ENCODE data around the gene SIGLEC1.

Gene SIGLEC1

DNA sequence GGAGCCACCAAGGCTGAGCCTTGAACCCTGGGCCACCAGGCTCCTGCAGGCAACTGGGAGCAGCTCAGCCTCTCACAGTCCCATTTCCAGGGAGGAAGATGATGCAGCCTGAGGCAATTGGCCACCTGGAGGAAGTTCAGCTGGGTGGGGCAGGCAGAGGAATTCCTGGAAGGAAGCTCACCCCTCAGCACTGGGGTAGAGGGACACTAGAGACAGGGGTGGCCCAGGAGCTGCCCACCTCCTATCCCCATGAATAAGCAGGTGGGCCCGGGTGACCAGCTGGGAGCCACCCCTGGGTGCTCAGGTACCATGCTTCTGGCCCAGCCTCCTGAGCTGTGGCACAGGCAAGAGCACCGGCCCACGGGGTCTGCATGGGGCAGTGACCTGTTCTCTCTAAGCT is 16.5 kb upstream of the SIGLEC1 start:
- no peak for DNase-seq (ENCODE audit: low read depth)

DNA sequence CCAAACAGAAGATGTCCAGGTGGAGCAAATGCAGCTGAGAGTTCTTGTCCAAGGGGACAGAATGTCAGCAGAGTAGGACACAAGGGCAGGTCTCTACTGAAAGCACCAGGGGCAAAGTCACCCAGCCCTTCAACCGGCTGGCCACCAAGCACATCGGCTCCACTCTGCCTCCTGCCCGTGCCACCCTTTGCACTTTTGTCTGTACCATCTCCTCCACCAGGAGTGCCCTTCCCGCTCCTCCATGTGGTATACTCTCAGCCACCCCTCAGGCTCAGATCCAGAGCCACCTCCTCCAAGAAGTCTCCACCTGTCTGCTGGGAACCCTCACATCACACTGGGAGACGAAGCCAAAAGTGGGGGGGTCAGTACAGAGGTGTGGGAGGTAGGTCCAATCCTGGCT is 16.0 kb upstream of the SIGLEC1 start:
- DNase-seq (ENCODE audit: low read depth) = no peak

DNA sequence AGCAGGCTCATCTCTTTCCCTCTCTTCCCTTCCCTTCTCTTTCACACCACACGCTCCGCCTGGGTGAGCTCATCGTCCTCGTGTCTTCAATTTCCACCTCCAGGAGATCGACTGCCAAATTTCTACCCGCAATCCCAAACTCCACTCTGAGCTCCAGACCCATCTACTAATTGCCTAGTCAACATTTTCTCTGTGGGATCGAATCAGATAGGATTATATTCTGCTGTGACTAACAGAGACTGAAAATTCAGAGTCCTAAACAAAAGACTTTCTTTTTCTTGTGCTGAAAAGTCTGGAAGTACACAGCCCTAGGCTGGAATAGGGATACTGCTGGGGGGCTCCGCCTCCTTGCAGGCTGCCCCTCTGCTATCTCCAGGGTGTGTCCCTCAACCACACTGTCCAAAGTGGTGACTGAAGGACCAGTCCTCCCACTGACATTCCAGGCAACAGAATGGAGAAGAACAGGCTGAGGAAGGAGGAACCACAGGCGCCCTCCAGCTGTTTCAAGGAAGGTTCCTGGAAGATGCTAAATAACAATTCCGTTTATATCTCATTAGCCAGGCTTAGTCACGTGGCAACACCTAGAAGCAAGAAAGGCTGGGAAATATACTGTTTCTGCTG is 15.1 kb upstream of the SIGLEC1 start:
- no peak for DNase-seq (ENCODE audit: low read depth)

DNA sequence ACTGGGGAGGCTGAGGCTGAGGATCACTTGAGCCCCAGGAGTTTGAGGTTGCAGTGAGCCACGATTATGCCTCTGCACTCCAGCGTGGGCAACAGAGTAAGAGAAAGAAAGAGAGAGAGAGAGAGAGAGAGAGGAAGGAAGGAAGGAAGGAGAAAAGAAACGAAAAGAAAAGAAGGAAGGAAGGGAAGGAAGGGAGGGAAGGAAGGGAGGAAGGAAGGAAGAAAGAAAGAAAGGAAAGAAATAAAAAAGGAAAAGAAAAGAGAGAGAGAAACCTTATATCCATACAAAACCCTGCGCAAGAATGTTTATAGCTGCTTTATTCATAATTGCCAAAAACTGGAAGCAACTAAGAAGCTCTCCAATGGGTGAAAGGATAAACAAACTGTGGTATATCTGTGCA is 12.0 kb upstream of the SIGLEC1 start:
- no peak for DNase-seq (ENCODE audit: low read depth)

DNA sequence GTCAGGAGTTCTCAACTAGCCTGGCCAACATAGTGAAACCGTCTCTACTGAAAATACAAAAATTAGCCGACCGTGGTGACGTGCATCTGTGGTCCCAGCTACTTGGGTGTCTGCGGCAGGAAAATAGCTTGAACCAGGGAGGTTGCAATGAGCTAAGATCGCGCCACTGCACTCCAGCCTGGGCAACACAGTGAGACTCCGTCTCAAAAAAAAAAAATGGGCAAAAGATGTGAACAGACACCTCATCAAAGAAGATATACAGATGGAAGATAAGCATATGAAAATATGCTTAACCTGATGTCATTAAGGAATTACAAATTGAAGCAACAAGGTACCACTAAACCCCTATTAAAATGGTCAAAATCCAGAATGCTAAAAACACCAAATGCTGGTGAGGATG is 10.9 kb upstream of the SIGLEC1 start:
- DNase-seq (ENCODE audit: low read depth) = no peak

DNA sequence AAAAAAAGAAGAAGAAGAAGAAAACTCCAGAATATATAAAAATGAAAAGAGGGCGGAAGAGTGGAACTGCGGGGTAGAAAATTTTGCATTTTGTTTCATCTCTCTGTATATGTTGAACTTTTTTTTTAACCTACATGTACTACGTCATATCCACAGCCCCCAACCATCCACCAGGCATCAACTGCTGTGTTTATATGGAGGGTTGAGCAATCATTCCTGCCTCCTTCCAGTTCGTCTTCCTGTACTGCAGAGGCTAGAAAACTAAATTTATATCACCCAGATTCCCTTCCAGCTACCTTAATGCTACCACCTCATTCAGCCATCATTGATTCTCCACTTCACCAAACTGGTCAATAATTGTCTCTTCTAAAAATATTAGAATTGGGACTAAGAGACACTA is 9.5 kb upstream of the SIGLEC1 start:
- no peak for DNase-seq (ENCODE audit: low read depth)

DNA sequence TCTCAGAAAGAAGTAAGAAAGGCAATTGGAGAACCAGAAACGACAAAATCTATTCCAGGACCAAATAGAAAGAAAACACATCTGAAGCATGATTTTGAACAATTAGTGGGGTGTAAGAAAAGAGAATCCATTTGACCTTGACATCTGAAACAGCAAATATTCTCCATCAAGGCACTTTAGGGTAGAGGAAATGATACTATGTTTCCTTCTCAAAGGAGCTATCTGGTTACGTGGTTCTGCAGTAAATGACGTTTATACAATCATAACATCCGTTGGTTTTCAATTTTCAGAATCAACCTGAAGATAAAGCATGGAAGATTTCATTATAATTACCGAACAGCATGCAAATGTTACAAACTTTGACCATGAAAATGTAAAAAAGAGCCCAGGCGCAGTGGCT is 8.2 kb upstream of the SIGLEC1 start:
- no peak for DNase-seq (ENCODE audit: low read depth)

DNA sequence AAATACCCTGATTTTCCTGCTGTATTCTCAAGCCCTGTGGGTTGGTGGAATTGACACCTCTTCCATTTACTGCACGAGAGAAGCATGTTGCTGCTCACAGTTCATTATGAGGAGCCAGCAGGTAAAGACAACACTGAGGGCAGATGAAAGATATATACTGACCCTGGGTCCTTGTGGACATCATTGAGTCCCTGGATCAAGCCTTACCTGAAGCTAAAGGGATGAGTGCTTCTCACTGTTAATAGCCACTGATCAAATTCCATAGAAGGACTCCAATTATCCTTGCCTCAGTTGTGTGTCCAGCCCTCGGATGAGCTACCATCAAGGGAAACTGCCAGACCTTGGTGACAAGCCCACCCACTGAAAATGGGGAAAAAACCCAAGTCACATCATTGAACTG is 7.7 kb upstream of the SIGLEC1 start:
- DNase-seq (ENCODE audit: low read depth) = no peak

DNA sequence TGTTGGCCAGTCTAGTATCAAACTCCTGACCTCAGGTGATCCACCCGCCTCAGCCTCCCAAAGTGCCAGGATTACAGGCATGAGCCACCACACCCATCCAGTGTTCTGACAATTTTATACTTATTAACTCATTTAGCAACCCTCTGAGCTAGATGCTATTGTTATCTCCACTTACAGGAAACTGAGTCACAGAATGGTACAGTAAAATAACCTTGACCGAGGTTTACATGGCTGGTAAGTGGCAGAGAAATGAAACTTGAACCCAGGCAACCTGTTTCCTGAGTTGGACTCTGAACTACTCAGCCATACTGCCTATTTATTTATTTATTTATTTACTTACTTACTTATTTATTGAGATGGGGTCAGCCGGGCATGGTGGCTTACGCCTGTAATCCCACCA is 6.6 kb upstream of the SIGLEC1 start:
- no peak for DNase-seq (ENCODE audit: low read depth)

DNA sequence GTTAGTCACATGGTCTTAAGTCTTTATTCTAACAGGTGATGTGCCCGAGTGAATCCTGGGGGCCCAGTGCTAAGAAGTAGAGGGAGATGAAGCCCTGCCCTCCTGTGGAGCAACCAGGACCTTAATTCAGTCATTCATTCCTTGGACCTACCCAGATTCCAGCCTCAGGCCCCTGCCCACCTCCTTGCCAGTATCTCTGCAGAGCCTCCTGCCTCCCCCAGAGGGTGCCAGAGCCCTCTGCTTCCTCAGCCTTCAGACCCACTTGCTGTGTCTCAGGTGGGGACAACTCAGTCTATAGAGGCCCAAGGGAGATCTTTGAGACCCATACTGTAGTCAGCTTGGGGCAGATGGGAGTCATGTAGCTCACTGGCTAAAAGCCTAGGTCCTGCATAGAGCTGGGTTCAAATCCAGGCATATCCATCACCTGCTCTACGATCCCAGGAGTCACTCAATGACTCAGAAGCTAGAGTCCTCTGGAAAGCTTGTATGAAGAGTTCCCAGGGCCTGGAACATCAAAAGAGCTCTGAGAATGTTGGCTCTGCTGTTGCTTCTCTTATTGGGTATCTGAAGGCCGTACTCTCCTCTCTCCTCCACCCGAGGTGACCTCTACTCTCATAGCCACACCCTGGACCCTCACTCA is 3.9 kb upstream of the SIGLEC1 start:
- DNase-seq (ENCODE audit: low read depth) = no peak

DNA sequence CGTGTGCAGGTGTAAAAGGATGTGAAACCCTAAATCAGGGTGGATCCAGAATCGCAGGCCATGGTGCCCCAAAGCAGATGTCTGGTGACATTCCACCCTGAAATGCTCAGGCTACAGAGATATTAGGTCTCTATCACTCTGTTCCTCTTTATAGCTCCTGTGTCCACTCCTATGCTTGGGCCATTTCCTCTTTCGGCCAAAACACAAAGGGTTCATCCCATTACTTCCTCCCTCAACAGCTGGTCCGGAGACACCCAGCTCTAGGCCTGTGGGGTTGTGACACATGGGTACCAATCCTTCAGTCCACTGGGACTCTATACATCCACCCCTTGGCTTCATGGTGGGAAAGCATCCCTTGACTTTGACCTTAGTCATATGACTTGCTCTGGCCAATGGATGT is 1.7 kb upstream of the SIGLEC1 start:
- DNase-seq (ENCODE audit: low read depth) = no peak

DNA sequence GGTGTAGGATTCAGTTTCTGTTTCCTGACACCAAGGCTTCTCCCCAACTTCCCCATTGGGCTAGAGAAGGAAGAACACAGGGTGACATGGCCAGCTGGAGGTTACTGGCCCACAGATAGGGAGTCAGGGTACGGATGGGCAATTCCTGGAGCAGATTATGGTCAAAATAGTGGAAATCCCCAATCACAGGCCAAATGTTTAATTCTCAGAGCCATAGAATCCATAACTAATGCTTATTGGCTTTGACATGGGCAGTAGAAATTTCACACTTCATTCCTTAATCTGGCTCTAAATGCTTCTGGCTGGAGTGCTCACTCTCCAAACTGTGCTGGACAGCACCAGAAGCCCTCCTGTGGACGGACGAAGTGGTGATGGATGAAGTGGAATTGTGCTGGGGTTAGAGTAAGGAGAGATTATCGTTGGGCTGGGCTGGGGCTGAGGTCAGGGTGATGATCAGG is 887 bp downstream of the SIGLEC1 start:
- DNase-seq (ENCODE audit: low read depth) = no peak

DNA sequence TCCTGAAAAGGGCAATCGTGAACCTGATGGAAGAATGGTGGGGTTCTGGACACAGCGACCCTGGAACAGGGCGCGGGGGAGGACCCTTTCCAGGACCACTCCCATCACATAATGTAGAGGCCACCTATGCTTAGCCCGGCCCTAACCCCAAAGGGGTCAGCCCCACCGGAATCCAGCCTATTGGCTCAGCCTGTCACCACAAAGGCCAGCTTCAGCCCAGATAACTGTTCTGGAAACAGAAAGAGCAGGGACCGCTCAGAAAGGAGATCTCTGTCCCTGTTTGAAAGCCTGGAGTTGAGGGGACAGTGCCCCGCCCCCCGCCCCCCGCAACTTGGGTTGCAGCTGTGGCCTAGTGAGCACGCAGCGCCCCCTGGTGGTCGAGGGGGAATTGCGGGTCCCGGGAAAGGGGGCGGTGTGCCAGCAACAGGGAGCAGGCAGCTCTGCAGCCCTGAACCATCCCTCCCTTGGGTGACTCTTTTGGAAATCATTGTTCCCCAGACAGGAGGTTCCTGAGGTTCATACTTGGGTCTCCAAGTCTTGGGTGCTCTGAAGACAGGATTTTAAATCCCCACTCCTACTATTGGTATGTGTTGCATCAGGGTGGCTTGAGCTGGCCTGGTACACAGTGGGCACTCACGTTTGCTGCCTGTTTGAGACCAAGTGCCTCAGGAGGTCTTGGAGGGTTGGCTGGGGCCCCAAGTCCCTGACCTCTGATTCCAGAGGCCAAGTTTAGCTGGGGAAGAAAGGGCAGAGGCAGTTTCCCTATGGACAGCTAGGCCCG is 1.5 kb downstream of the SIGLEC1 start:
- DNase-seq (ENCODE audit: low read depth) = peak; percentile 62

DNA sequence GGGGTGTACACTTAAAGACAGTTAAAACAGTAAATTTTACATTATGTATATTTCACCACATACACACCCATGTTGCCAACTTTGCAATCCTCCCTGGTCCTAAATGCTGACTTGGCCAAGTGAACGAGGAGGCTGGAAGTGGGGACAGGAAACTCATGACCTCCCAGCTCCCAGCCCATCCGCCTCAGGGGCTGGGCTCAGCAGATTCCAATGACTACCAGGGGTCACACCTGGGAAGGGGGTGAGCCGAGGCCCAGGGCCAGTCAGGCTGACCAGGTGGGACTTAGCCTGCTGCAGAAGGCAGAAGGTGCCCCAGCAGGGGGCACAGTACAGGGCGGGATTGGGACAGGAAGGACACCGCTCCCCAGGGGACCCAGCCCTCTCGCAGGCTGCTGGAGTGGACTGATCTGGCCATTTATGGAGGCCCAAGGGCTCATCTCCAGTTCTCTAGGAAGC is 2.4 kb downstream of the SIGLEC1 start:
- no peak for DNase-seq (ENCODE audit: low read depth)

DNA sequence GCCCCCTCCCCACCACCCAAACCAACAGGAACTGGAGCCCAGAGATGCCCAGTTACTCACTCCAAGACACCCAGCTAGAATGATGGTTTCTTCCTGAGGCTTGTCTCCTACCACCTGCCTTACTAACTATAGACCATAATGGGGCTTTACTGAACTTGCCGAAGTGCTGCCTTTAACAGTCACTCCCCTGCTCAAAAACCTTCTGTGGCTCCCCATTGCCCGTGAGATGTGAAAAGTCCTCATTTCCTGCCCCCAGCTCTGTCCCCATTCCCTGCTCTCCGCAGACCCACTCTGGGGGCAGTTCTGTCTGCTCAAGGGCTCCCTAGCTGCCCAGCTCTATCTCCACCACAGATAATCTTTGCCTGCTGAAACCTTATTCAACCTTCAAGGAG is 4.9 kb downstream of the SIGLEC1 start:
- DNase-seq (ENCODE audit: low read depth) = no peak

DNA sequence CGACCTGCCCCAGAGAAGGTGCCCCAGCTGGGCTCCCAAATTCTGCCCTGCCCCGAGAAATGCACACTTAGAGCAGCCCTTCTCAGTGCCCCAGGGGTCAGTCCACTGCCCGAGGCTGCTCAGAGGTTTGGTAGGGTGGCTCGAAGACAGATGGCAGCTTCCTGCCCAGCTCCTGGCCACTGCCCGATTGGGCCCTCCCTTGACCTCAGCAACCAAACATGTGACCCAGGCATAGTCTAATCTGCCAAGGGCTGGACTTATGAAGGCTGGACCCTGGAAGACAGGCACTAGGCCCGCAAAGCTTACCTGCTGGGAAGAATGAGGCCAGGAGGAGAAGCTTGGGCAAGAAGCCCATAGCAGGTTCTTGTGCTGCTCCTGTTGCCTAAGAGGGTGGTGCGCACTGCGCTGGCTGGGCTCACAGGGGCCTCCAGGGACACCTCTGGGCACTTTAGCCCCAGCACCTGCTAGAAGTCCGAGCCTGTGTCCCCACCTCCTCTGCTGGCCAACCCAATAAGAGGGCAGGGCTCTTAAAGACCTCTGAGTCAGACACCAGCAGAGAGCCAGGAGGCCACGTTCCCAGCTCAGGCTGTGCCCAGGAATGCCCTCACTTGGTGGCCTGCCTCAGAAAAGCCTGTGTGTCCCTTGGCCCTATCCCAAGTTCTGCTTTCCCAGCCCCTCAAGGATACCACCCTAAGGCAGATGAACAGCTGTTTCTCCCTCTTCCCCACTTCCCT is 5.5 kb downstream of the SIGLEC1 start:
- no peak for DNase-seq (ENCODE audit: low read depth)

DNA sequence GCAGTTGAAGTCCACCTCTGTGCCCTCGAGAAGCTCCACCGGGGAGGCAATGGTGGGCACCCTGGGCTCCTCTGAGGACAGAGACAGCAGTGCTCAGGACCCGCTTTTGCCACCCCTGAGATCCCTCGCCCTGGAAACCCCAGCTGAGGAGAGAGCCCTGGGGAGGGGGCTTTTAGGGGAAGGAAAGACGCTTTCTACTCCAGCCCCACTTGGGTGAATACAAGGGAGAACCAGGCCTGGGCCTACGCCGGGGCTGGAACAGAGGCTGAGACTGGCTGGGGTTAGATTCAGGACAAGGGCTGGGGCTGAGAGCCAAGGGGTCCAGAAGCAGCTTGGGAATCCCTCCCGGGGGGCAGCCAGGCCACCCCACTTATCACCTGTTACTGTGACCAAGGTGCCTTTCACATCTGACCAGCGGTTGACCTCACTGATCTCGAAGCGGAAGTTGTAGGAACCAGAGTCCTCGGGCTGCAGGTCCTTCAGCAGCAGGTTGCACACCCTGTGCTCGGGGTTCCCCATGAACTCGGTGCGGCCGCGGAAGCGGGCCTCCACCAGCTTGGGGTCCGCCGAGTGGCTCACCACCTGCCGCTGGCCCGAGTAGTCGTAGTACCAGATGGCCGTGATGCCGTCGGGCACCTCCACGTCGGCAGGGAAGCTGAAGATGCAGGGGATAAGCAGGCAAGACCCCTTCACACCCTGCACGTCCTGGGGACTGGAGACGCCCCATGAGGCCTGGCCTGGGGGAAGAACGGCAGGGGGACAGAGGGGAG is 6.2 kb downstream of the SIGLEC1 start:
- DNase-seq (ENCODE audit: low read depth) = no peak

DNA sequence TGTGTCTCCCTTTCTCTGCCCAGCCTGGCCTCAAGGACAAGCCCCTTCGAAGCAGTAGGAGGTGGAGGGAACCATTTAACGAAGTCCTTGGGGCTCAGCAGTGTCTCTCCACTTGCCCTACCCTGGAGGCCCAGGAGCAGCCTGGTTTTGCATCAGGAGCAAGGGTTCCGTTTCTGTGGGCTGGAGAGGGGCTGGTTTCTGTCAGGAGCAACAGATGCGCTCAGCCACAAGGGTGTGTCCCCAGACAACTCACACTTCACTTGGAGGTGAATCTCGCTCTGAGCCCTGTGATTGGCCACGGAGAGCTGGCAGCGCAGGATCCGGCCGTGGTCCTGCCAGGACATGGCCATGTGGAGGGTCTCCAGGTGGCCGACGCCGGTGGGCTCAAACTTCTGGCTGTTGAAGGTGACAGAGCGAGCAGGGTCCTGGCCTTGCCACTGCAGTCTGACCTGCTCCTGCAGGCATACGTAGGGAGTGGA is 6.9 kb downstream of the SIGLEC1 start:
- no peak for DNase-seq (ENCODE audit: low read depth)

DNA sequence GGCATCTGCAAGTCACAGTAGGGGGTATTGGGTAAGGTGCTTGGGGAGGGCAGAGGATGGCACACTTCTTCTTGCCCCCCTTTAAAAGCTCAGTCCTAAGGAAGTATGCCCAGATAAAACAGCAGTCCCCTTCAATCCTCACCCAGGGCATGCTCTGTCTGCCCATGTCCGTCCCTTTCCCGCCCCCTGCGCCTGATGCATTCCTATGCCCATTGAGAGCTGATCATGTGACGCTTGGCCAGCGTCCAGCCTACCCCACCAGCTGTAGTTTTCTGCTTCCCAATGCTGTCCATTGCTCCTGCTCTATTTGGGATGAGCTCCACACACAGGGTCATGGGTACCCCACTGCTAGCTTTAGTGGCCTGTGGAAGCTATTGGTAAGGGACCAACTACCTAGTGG is 8.3 kb downstream of the SIGLEC1 start:
- DNase-seq (ENCODE audit: low read depth) = no peak

DNA sequence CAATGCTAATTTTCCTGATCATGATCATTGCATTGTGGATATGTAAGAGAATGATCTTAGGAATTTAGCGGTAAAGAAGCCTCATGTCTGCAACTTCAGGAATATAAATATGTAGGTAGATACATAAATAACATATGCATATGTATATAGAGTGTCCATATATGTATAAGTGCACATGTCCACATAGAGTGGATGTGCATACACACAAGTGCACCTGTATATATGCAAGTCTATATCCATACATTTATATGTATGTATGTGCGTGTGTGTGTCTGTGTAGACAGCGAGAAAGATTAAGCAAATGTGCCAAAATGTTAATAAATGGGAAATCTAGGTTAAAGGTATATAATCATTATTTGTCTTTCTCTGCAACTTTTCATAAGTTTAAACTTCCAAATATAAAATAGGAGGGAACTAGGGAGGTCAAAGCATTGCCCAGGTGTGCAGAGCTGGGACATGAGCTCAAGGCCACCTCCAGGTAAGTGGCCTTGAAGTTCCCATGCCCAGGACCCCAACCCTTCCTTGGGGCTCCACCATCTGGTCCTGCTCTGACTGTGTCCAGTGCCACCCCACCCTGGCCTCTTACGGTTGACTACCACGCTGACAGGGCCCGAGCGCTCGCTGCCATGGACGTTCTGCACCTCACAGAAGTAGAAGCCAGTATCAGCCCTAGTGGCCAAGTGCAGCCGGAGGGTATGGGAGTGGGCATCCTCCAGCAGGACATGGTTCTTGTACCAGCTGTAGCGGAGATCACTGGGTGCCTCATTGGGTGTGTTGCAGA is 9.6 kb downstream of the SIGLEC1 start:
- no peak for DNase-seq (ENCODE audit: low read depth)
